ENCODE results near the gene ATG7.

ATG7 gene

GRCh38 chr3:11392014-11392859 lies 120.0 kb downstream of the ATG7 start:
- no peak for TF ChIP-seq CTCF (IDR thresholded peaks at IDR 0.05; ENCODE audit: low read depth, low read length)
- no peak for TF ChIP-seq MYC (IDR thresholded peaks at IDR 0.05; ENCODE audit: low read depth, low read length)
- no peak for TF ChIP-seq MAX (IDR thresholded peaks at IDR 0.05; ENCODE audit: low read depth, low read length)
- TF ChIP-seq POLR2A (IDR thresholded peaks at IDR 0.05; ENCODE audit: extremely low read depth, insufficient read length), result no peak
- no peak for DNase-seq (ENCODE audit: low read depth)
- H3K4me3 ChIP-seq (ENCODE audit: low read depth, low read length), result no peak overlapping the region

GRCh38 chr3:11392860-11393114 lies 120.6 kb downstream of the ATG7 start:
- TF ChIP-seq CTCF (IDR thresholded peaks at IDR 0.05; ENCODE audit: low read depth, low read length) (no peak), MYC (IDR thresholded peaks at IDR 0.05; ENCODE audit: low read depth, low read length) (no peak), MAX (IDR thresholded peaks at IDR 0.05; ENCODE audit: low read depth, low read length) (no peak), POLR2A (IDR thresholded peaks at IDR 0.05; ENCODE audit: extremely low read depth, insufficient read length) (no peak)
- H3K4me3 ChIP-seq (ENCODE audit: low read depth, low read length), result no peak overlapping the region
- DNase-seq (ENCODE audit: low read depth), result no peak

- DNase-seq (ENCODE audit: low read depth), result no peak
- no peak for TF ChIP-seq MYC (IDR thresholded peaks at IDR 0.05; ENCODE audit: low read depth, low read length)
These were observed 121.2 kb downstream of the ATG7 start for GRCh38 chr3:11393401-11393800.

GRCh38 chr3:11394392-11394791 lies 122.2 kb downstream of the ATG7 start:
- no peak for TF ChIP-seq MYC (IDR thresholded peaks at IDR 0.05; ENCODE audit: low read depth, low read length)
- no peak for TF ChIP-seq POLR2A (IDR thresholded peaks at IDR 0.05; ENCODE audit: extremely low read depth, insufficient read length)
- TF ChIP-seq MAX (IDR thresholded peaks at IDR 0.05; ENCODE audit: low read depth, low read length), result no peak
- TF ChIP-seq CTCF (IDR thresholded peaks at IDR 0.05; ENCODE audit: low read depth, low read length), result no peak
- no peak overlapping the region for H3K4me3 ChIP-seq (ENCODE audit: low read depth, low read length)
- no peak for DNase-seq (ENCODE audit: low read depth)

More at GRCh38 chr3:11393401-11393800, 121.2 kb downstream of the ATG7 start:
- H3K4me3 ChIP-seq (ENCODE audit: low read depth, low read length), result no peak overlapping the region

- no peak for TF ChIP-seq MAX (IDR thresholded peaks at IDR 0.05; ENCODE audit: low read depth, low read length)
- no peak for TF ChIP-seq CTCF (IDR thresholded peaks at IDR 0.05; ENCODE audit: low read depth, low read length)
- no peak for TF ChIP-seq MYC (IDR thresholded peaks at IDR 0.05; ENCODE audit: low read depth, low read length)
- TF ChIP-seq POLR2A (IDR thresholded peaks at IDR 0.05; ENCODE audit: extremely low read depth, insufficient read length), result no peak
- DNase-seq (ENCODE audit: low read depth), result no peak
- no peak overlapping the region for H3K4me3 ChIP-seq (ENCODE audit: low read depth, low read length)
These were observed 128.0 kb downstream of the ATG7 start for GRCh38 chr3:11400213-11400612.

- H3K4me3 ChIP-seq (ENCODE audit: low read depth, low read length), result no peak overlapping the region
- no peak for DNase-seq (ENCODE audit: low read depth)
- TF ChIP-seq MAX (IDR thresholded peaks at IDR 0.05; ENCODE audit: low read depth, low read length) (no peak), MYC (IDR thresholded peaks at IDR 0.05; ENCODE audit: low read depth, low read length) (no peak), POLR2A (IDR thresholded peaks at IDR 0.05; ENCODE audit: extremely low read depth, insufficient read length) (no peak), CTCF (IDR thresholded peaks at IDR 0.05; ENCODE audit: low read depth, low read length) (no peak)
These were observed 129.2 kb downstream of the ATG7 start for GRCh38 chr3:11401434-11401833.

Measured in NB4 (cell line).